Activated T-cell treated with anti-CD3 and anti-CD28 coated beads, Interleukin-2, amount 50 U/mL, for 72 hours (primary cell): ENCODE results near the gene GADL1. TPM values are rescaled to one million over a fixed set of nuclear protein-coding genes. Genes with fewer than 3 reads are reported as not detected.

Experiments
- ATAC-seq, 2 donors: fragments of 150-1000 bp; cut with Tn5 transposase; replicated peaks in 1 of 2; 2 replicates each; pipeline ENCODE4 v1.10.0; 2021; ENCODE audit warnings: moderate library complexity in 2 of 2, mild to moderate bottlenecking in 1 of 2
- DNase-seq, 2 donors: peaks; one replicate each; pipeline ENCODE4 v3.0.0; 2021 to 2022; ENCODE audit warnings: mixed read lengths in 1 of 2
- H3K27ac Mint-ChIP-seq: one replicate; pipeline ENCODE4 v1.8.0; 2022; ENCODE audit warnings: mild to moderate bottlenecking, moderate library complexity, mixed read lengths
- H3K27me3 Mint-ChIP-seq: one replicate; pipeline ENCODE4 v1.8.0; 2022; ENCODE audit warnings: low read depth, mixed read lengths
- H3K36me3 Mint-ChIP-seq, 2 donors: one replicate each; pipeline ENCODE4 v1.8.0; 2022; ENCODE audit warnings: mixed read lengths in 2 of 2, mild to moderate bottlenecking in 1 of 2; ENCODE audit not compliant: insufficient read depth in 2 of 2
- H3K4me1 Mint-ChIP-seq: one replicate; pipeline ENCODE4 v1.8.0; 2022; ENCODE audit warnings: low read depth, mixed read lengths
- H3K4me3 Mint-ChIP-seq, 2 donors: one replicate each; pipeline ENCODE4 v1.8.0; 2022; ENCODE audit warnings: mild to moderate bottlenecking in 2 of 2, mixed read lengths in 2 of 2, moderate library complexity in 2 of 2
- H3K9me3 Mint-ChIP-seq, 2 donors: one replicate each; pipeline ENCODE4 v1.8.0; 2022; ENCODE audit warnings: mixed read lengths in 2 of 2
- total RNA-seq, 2 donors: library from RNA; stranded (reverse); gene quantifications; one replicate each; pipeline ENCODE4 v1.2.3, GENCODE V29; 2022

Gene GADL1, protein sequence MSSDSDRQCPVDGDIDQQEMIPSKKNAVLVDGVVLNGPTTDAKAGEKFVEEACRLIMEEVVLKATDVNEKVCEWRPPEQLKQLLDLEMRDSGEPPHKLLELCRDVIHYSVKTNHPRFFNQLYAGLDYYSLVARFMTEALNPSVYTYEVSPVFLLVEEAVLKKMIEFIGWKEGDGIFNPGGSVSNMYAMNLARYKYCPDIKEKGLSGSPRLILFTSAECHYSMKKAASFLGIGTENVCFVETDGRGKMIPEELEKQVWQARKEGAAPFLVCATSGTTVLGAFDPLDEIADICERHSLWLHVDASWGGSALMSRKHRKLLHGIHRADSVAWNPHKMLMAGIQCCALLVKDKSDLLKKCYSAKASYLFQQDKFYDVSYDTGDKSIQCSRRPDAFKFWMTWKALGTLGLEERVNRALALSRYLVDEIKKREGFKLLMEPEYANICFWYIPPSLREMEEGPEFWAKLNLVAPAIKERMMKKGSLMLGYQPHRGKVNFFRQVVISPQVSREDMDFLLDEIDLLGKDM
- not detected for total RNA-seq

DNA sequence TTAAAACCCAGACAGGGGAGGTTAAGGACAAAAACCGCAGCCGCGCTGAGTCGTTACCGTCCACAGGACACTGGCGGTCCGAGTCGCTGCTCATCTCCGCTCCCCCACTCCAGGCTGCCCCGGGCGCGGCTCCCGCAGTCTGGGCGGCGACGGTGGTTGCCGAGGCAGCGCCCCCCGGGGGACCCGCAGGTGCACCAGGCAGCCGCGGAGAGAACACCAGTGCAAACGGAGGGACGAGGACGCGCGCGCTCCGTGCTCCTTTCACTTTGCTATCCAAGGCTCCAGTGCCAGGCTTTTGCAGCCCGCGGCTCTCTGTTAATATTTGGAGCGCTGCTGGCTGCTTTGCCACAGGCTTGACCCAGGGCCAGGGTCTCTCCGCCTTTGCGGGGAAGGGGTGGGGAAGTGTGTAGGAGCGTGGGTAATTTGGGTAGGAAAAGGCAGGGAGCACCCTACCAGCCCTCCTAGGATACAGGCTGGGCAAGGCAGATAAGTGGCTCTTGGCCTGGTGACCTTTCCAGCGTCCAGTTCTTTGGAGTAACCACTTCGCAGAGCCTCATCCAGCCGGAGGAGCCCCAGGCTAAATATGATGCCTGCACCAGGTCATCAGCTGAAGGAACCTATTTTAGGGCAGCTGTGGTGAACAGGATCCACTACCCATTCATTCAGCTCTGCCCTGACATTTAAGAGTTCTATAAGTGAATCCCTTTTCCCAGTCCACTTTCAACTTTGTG is at the start of gene GADL1:
GADL1 (minus strand) TSS at position 141 of the 731 bp plus-strand sequence; CDS start at position 94, 47 bp downstream.
- ATAC-seq = peak; percentile 53 to 62
- Mint-ChIP-seq H3K36me3 (no peaks in the 10 kb centered on the region), H3K4me1 (peaks cover 13% of the 10 kb centered on the region), H3K4me3 (peak within 1 kb of the TSS; percentile 66 to 87), H3K27ac (no peak within 1 kb of the TSS), H3K27me3 (peaks cover 49% of the 10 kb centered on the region), H3K9me3 (no peaks in the 10 kb centered on the region)
- DNase-seq = peak; percentile 26 to 29

DNA sequence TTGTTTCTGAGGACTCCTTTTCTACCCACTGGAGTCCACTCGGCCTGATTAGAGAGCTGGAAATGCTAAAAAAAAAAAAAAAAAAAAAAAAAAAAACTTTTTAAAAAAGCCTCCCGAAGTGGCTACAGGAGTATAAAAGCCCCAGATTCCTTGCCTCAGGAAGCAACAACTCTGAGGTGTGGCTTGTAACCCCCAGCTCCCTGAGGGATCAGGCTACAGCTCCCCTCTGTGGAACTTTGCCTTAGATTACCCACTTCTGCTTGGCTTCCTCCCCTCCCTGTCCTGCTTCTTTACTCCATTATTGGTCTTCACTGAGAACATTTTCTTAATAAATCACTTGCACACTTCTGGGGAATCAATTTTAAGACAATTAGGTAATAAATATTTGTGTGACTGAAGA is 49.7 kb upstream of the GADL1 start:
- Mint-ChIP-seq H3K27me3 (no peaks in the 10 kb centered on the region), H3K9me3 (peaks cover 0 to 6% of the 10 kb centered on the region in 2 donors), H3K4me3 (no peak overlapping the region), H3K36me3 (peaks cover 2 to 5% of the 10 kb centered on the region in 2 donors), H3K27ac (no peak overlapping the region), H3K4me1 (peaks cover 12% of the 10 kb centered on the region)
- DNase-seq (no peak), ATAC-seq (no peak)

DNA sequence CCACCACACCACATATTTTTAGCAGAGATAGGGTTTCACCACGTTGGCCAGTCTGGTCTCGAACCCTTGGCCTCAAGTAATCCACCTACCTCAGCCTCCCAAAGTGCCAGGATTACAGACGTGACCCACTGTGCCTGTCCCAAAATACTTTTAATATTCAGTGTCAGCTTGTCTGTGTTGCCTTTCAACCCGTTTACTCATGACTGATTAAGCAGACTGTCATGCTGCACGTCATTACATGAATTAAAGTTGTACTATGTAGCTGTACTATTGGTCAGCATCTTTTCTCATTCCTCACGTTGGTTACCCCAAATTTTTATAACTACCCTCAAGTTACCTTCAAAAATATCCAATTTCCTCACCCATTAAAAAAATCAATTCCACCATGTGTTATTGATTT is 48.7 kb upstream of the GADL1 start:
- ATAC-seq (no peak), DNase-seq (no peak)
- Mint-ChIP-seq H3K27ac (no peak overlapping the region), H3K4me1 (peaks cover 12% of the 10 kb centered on the region), H3K9me3 (peaks cover 0 to 6% of the 10 kb centered on the region in 2 donors), H3K27me3 (no peaks in the 10 kb centered on the region), H3K4me3 (no peak overlapping the region), H3K36me3 (peaks cover 2 to 5% of the 10 kb centered on the region in 2 donors)

DNA sequence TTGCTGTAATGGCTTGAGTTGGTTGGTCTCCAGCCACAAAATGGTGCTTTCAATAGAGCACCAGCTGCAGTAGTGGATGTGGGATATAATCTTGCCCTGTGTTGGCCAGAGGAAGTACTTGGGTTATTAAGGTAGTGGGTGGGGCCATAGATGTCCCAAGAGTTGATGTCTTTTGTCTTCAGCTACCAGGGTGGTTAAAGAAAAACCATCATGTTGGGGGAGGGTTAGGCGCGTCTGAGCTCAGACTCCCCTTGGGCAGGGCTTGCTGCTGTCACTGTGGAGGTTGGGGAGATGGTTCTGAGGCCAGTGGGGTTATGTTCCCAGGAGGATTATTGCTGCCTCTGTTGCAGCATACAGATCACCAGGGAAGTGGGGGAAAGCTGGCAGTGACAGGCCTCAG is 46.9 kb upstream of the GADL1 start:
- Mint-ChIP-seq H3K36me3 (peaks cover 0 to 3% of the 10 kb centered on the region in 2 donors), H3K4me3 (no peak overlapping the region), H3K4me1 (peaks cover 12% of the 10 kb centered on the region), H3K27me3 (no peaks in the 10 kb centered on the region), H3K9me3 (peaks cover 0 to 4% of the 10 kb centered on the region in 2 donors), H3K27ac (no peak overlapping the region)
- DNase-seq (no peak), ATAC-seq (no peak)

DNA sequence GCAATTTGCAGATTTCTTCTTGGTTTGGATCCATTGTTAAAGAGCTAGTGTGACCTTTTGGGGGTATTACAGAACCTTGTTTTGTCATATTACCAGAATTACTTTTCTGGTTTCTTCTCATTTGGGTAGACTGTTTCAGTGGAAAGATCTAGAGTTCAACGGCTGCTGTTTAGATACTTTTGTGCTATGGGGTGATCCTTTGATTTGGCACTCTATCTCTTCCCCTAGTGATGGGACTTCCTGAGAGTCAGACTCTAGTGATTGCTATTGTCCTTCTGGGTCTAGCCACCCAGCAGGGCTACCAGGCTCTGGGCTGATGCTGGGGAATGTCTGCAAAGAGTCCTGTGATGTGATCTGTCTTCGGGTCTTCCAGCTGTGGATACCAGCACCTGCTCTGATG is 46.3 kb upstream of the GADL1 start:
- H3K4me3 Mint-ChIP-seq = peak overlapping the region in 1 of 2 donors; percentile 2
- peaks cover 0 to 3% of the 10 kb centered on the region in 2 donors for H3K36me3 Mint-ChIP-seq
- peak; percentile 51 to 53 for ATAC-seq
- peaks cover 0 to 4% of the 10 kb centered on the region in 2 donors for H3K9me3 Mint-ChIP-seq
- no peak for DNase-seq
- no peak overlapping the region for H3K27ac Mint-ChIP-seq
- no peaks in the 10 kb centered on the region for H3K27me3 Mint-ChIP-seq
- peaks cover 12% of the 10 kb centered on the region for H3K4me1 Mint-ChIP-seq

DNA sequence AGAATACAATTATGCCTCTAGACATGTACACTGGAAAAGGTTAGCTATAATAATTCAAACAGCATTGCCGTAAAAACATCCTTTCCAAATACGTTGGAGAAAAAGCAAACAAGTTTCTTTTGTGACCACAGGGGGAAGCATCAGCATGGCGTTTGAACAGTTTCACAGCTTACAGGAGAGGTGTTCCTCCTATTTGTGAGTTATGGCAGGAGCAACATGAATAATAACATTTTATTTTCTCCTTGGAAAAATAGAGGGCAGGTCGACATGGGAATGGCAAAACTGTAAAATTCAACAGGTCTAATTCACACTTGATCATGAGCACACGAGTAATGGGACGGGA is 39.7 kb upstream of the GADL1 start:
- H3K27ac Mint-ChIP-seq = no peak overlapping the region
- no peaks in the 10 kb centered on the region for H3K9me3 Mint-ChIP-seq
- H3K4me3 Mint-ChIP-seq = no peak overlapping the region
- peaks cover 0 to 2% of the 10 kb centered on the region in 2 donors for H3K36me3 Mint-ChIP-seq
- ATAC-seq (no peak), DNase-seq (no peak)
- no peaks in the 10 kb centered on the region for H3K4me1 Mint-ChIP-seq
- no peaks in the 10 kb centered on the region for H3K27me3 Mint-ChIP-seq

DNA sequence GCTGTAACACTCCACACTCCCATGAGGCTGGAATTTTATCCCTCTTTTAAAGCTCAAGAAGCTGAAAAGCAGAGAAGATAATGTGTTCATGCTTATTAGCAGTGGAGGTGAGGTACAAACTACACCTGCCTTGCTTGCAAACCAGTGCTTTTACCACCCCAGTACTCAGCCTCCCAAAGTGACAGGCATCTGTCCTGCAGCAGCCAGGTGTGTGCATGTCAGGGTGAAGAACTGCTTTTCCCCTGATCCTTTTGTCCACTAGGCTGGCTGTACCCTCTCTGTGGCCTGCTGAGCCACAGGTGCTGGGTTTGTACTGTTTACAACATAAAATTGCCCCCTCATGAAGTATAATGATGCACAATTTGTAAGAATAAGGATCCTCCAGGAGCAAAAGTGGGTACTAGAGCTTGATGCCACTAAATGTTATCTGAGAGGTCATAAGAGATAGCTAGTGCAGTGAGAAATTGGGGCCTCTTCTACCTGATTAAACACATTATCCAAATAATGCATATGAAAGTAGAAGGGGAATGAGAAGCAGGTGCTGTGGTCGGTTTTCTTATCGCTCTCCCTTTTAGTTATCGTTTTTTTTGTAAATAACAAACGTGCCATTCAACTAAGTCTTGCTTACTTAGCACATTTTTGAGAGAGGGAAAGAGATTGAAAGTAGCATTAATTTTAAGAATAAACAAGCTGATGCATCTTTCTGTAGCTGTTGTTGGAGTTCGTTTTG is 39.2 kb upstream of the GADL1 start:
- Mint-ChIP-seq H3K27ac (no peak overlapping the region), H3K36me3 (peaks cover 0 to 2% of the 10 kb centered on the region in 2 donors), H3K4me1 (no peaks in the 10 kb centered on the region), H3K27me3 (no peaks in the 10 kb centered on the region), H3K4me3 (no peak overlapping the region), H3K9me3 (no peaks in the 10 kb centered on the region)
- ATAC-seq = no peak
- DNase-seq = no peak

DNA sequence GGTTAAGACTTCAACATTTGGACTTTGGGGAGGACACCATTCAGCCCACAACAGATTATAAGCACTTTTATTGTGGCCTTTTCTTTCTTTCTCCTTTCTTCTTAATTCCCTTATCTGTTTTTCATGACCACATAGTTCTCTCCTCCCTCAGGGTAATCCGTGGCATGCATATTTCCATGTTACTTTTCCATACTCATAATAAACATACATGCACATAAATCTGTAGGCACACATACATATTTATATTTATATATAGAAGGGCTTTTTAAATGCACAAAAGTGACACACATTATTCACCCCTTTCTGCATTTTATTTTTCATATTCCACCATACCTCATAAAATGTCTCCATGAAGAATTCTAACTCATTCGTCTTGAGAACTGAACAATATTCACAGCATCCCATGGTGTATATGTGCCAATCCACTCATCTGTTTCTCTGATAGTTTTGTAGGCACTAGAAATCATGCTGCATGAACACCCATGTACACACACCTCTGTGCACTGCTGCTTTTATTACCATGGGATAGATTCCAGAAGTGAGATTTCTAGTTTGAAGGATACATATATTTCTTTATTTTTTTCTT is 38.1 kb upstream of the GADL1 start:
- no peak for DNase-seq
- ATAC-seq = no peak
- Mint-ChIP-seq H3K9me3 (no peaks in the 10 kb centered on the region), H3K27ac (no peak overlapping the region), H3K27me3 (no peaks in the 10 kb centered on the region), H3K36me3 (peaks cover 0 to 2% of the 10 kb centered on the region in 2 donors), H3K4me1 (no peaks in the 10 kb centered on the region), H3K4me3 (no peak overlapping the region)

DNA sequence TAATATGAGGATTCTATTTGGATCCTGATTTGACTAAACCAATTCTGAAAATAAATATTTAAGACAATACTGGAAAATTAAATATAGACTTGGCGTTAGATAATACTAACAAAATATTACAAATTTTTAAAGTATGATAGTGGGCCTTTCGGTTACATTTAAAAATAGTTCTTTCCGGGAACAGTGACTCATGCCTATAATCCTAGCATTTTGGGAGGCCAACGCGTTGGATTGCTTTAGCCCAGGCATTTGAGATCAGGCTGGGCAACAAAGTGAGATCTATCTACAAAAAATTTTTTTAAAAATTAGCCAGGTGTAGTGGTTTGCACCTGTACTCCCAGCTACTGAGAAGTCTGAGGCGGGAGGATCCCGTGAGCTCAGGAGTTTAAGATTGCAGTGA is 30.3 kb upstream of the GADL1 start:
- H3K27me3 Mint-ChIP-seq = no peaks in the 10 kb centered on the region
- H3K9me3 Mint-ChIP-seq = no peaks in the 10 kb centered on the region
- no peak overlapping the region for H3K27ac Mint-ChIP-seq
- no peak for ATAC-seq
- H3K36me3 Mint-ChIP-seq = peaks cover 0 to 2% of the 10 kb centered on the region in 2 donors
- H3K4me3 Mint-ChIP-seq = no peak overlapping the region
- no peaks in the 10 kb centered on the region for H3K4me1 Mint-ChIP-seq
- DNase-seq = no peak

DNA sequence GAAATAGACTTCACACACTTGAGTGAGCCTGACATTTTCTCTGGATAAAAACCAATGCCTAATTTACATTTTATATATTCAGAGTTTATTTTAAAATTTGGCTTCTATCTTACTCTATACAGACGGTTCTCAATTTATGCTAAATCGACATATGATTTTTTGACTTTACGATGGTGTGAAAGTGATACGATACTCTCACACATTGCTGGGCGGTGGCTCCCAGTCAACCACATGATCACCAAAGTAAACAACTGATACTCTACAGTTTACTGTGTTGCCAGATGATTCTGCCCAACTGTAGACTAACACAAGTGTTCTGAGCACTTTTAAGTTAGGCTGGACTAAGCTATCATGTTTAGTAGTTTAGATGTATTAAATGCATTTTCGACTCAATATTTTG is 25.1 kb upstream of the GADL1 start:
- Mint-ChIP-seq H3K27me3 (no peaks in the 10 kb centered on the region), H3K27ac (no peak overlapping the region), H3K4me3 (no peak overlapping the region), H3K36me3 (peaks cover 0 to 2% of the 10 kb centered on the region in 2 donors), H3K9me3 (no peaks in the 10 kb centered on the region), H3K4me1 (no peaks in the 10 kb centered on the region)
- ATAC-seq (no peak), DNase-seq (no peak)

DNA sequence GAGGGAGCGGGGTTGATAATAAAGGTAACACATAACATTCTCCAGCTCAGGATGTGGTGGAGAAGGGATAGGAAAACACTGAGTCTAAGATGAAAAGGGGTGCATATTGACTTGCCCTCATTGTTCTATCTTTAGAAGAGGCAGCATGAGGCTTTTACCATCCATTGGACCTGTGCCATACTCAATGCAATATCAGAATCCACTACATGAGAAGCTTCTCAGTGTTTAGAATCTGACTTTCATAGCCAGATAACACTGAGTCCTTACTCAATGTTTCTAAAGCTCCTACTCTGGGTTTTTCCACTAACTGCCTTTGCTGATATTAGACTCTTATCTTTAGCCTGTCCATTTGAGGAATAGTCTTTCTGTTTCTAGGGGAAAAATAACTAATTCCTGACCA is 24.3 kb upstream of the GADL1 start:
- no peaks in the 10 kb centered on the region for H3K27me3 Mint-ChIP-seq
- ATAC-seq = no peak
- DNase-seq = no peak
- H3K9me3 Mint-ChIP-seq = no peaks in the 10 kb centered on the region
- H3K27ac Mint-ChIP-seq = no peak overlapping the region
- H3K4me3 Mint-ChIP-seq = no peak overlapping the region
- no peaks in the 10 kb centered on the region for H3K4me1 Mint-ChIP-seq
- peaks cover 0 to 2% of the 10 kb centered on the region in 2 donors for H3K36me3 Mint-ChIP-seq

DNA sequence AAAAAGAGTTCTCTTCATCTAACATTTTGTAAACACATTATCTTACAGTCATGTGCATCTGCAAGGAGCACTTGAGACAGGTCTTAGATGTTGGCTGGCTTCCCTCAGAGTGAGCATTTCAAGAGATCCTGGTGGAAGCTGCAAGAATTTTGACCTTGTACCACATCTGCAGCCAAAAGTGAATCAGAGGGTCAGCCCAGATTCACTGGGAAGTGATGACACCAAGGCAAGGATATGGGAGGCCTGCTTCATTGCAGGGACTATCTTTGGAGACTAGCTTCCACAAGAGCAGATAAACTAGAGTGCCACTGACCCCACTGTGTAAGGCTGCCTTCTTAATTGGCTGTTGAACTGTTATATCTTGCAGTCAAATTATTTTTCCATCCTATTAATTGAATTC is 21.3 kb upstream of the GADL1 start:
- no peak for ATAC-seq
- Mint-ChIP-seq H3K27me3 (no peaks in the 10 kb centered on the region), H3K9me3 (no peaks in the 10 kb centered on the region), H3K4me1 (no peaks in the 10 kb centered on the region), H3K4me3 (no peak overlapping the region), H3K36me3 (peaks cover 0 to 2% of the 10 kb centered on the region in 2 donors), H3K27ac (no peak overlapping the region)
- DNase-seq = no peak
